Astrocyte of the cerebellum (primary cell): ENCODE results near the gene PSD4.

Source experiments
- DNase-seq: peaks from one replicate; pipeline ENCODE4 v3.0.0-alpha.2; 2011; ENCODE audit warnings: low read depth
- H3K4me3 ChIP-seq: 2 replicates; pipeline ENCODE4 v1.5.1; 2011; ENCODE audit warnings: mild to moderate bottlenecking, low read depth, low read length, moderate library complexity
- in situ Hi-C: cut with HindIII; loops from 2 replicates; pipeline ENCODE4 v1.10.0; 2017; ENCODE audit warnings: low sequenced_read_pairs
- TF ChIP-seq, protein P1 (sequence below): IDR thresholded peaks from 2 replicates; pipeline ENCODE4 v1.5.1; 2012; ENCODE audit warnings: low read length, low read depth, moderate library complexity, mild to moderate bottlenecking; ENCODE audit errors: missing control alignments

The PSD4 gene

DNA sequence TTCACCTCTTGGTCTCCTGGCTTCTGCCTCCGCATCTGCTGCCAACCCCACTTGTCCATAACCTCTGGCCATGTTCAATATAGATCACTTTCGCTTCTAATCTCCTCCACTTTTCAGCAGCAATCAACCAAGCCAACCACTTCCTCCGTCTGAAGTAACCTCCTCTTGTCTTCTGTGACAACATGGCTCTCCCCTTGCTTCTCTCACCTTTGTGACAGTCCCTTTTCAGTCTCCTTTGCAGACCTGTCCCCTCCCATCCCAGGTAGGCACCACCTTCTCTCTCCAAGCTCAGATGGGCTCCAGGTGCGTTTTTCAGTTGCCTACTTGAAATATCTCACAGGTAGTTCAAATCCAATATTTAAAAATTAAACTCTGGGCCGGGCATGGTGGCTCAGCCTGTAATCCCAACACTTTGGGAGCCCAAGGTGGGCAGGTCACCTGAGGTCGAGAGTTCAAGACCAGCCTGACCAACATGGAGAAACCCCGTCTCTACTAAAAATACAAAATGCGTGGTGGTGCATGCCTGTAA, 4.7 kb upstream of the PSD4 start:
- DNase-seq: no peak
- no peak overlapping the region for H3K4me3 ChIP-seq
- TF ChIP-seq, protein P1, sequence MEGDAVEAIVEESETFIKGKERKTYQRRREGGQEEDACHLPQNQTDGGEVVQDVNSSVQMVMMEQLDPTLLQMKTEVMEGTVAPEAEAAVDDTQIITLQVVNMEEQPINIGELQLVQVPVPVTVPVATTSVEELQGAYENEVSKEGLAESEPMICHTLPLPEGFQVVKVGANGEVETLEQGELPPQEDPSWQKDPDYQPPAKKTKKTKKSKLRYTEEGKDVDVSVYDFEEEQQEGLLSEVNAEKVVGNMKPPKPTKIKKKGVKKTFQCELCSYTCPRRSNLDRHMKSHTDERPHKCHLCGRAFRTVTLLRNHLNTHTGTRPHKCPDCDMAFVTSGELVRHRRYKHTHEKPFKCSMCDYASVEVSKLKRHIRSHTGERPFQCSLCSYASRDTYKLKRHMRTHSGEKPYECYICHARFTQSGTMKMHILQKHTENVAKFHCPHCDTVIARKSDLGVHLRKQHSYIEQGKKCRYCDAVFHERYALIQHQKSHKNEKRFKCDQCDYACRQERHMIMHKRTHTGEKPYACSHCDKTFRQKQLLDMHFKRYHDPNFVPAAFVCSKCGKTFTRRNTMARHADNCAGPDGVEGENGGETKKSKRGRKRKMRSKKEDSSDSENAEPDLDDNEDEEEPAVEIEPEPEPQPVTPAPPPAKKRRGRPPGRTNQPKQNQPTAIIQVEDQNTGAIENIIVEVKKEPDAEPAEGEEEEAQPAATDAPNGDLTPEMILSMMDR: no peak

DNA sequence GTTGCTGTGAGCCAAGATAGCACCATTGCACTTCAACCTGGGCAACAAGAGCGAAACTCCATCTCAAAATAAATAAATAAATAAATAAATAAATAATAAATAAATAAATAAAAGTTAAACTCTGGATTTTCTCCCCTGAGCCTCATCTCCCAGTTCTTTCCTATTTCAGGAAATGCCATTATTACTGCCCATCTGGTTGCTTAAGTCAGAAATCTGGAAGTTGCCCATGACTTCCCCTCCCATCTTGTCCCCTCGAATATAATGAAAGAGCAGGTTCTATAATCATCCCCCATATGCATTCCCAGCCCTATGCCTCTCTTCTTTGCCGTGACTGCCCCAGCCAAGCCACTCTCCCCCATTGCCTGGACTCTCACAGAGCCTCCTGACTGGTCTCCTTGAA, 4.2 kb upstream of the PSD4 start:
- H3K4me3 ChIP-seq: no peak overlapping the region
- TF ChIP-seq, protein P1: no peak
- DNase-seq: no peak
- in situ Hi-C loops: no loop called here

More for the DNA sequence above, 4.7 kb upstream of the PSD4 start:
- in situ Hi-C loops: no loop called here

DNA sequence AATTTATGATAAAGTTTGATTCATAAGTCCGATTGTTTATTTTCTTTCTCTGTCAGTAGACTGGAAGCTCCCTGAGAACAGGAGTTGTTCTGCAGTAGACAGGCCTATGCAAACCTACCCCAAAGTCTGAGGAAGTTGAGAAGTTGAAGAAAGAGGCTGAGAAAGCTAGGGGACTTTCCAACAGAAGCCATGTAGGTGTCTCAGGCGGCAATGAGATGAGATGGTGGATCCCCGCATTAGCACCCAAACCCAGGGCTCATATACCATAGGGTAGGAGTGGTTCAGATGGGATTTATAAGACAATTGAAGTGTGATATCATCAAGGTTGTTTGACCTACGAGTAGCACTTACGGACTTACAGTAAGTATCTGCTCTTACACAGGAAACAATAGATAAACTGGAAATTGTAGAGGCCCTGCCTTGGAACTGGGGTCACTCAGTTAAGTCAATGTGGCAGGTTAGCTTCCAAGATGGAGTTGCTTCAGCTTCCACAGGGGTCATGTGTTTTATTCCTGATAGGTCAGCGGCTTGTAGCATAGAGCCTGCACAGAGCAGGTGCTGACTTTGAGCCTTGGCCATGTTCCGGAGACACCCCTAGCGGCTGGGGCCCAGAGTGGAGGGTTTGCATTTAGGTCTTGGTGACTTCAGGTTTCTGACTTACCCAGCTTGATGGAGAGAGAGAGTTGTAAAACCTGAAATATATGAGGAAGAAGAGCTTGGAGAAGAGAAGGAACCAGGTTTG, 2.3 kb upstream of the PSD4 start:
- in situ Hi-C loops: no loop called here
- TF ChIP-seq, protein P1: no peak
- H3K4me3 ChIP-seq: no peak overlapping the region
- no peak for DNase-seq

DNA sequence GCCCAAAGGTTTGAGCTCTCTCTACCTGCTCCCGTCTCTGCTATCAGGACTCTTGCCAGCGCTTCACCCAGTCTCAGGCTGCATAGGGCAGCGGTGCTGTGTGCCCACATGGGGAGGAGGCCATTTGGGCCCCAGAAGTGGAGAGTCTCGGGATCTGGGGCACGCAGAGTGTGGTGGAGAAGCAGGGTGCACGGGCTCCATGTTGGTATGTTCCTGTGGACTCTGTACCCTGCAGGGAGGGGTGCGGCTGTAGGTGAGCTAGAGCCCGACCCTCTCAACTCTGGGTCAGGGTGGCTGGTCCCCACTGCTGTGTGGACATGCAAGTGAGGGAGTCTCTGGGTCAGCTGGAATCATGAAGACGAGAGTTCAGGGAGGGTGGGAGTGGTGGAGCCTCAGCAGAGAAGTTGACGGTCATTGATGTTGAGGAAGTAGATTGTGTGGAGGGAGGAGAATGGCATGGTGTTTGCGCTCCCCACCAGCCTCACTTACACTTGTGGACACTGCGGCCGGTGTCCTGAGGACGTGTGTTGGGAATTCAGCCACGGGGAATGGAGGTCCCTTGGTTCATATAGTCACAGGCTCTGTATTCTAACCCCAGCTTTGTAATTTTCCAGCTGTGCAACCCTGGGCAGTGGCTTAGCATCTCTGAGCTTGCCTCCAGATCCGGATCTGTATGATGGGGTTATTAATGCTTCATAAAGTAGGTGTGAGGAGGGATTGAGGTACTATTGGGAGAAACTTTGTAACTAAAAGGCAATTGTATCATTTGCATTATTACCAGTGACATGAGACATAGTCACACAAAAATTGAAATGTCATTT, 840 bp upstream of the PSD4 start:
- DNase-seq: no peak
- H3K4me3 ChIP-seq: no peak overlapping the region
- TF ChIP-seq, protein P1: no peak
- in situ Hi-C loops: no loop called here

DNA sequence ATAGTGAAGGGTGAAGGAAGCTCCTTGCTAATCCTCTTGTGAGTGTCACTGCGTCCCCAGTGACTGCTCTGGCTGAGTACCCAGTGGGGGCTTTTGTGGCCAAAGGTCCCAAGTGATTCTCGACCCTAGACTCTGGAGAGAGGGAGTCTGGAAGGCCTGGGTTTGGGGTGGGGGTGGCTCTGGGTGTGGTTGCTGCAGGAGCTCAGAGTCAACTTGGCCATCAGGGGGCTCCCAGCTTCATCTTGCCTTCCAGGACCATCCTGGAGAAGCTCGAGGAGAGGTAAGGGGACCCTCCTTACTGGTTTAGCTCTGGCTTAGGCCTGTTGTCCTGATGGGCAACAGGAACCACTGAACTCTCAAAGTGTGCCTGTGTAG, 592 bp downstream of the PSD4 start:
- no peak overlapping the region for H3K4me3 ChIP-seq
- in situ Hi-C loops: no loop called here
- no peak for DNase-seq
- TF ChIP-seq, protein P1: no peak

DNA sequence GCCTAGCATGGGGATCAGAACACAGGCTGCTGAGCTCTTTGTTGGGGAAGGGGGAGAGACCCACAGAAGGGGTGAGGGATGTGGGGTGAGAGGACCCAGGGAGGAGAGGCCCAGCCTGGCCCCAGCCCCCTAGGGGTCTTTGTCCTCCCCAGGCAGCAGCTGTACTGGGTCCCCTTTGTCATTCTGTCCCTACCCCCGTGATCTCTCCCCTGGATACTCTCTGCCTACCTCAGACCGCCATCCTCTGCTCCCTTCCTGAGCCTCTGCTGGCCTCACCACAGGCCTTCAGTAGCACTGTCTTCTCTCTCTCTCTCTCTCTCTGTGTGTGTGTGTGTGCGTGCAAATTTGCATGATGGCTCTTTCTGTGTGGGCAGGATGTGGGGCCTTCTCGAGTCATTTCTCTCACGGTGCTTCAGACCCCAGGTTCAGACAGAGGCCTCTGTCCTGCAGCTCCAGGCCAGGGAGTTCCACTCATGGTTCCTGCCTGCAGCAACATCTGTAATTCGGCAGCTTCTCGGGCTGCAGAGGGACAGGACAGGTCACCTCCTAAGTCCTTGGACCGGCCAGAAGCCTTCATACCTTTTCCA, 1.4 kb downstream of the PSD4 start:
- DNase-seq: no peak
- no peak overlapping the region for H3K4me3 ChIP-seq
- in situ Hi-C loops: no loop called here

More for the DNA sequence above, 1.4 kb downstream of the PSD4 start:
- TF ChIP-seq, protein P1: no peak
